Measurements from ENCODE around the gene TRAPPC5.
"Not testable (repeated sequence)": the region's sequence is repeated elsewhere in the genome, so short reads cannot be mapped to it uniquely, and the experiment has no call there.

TRAPPC5 gene

GRCh38 chr19:7642295-7643030 lies 38.2 kb upstream of the TRAPPC5 start:
- H3K27ac ChIP-seq: no peak overlapping the region
- TF ChIP-seq CTCF (conservative IDR thresholded peaks at IDR 0.05) (no peak), ZFX (IDR thresholded peaks at IDR 0.05) (no peak)

GRCh38 chr19:7643031-7643415 lies 37.6 kb upstream of the TRAPPC5 start:
- no peak for TF ChIP-seq CTCF (conservative IDR thresholded peaks at IDR 0.05)
- TF ChIP-seq ZFX (IDR thresholded peaks at IDR 0.05): no peak
- H3K27ac ChIP-seq: no peak overlapping the region

- not testable (repeated sequence) for H3K27ac ChIP-seq
Observed at GRCh38 chr19:7643629-7644549, 36.7 kb upstream of the TRAPPC5 start.

- no peak overlapping the region for H3K27ac ChIP-seq
- no peak for TF ChIP-seq CTCF (conservative IDR thresholded peaks at IDR 0.05)
- TF ChIP-seq ZFX (IDR thresholded peaks at IDR 0.05): no peak
Observed at GRCh38 chr19:7644550-7644877, 36.1 kb upstream of the TRAPPC5 start.

GRCh38 chr19:7645163-7645562 lies 35.5 kb upstream of the TRAPPC5 start:
- TF ChIP-seq CTCF (conservative IDR thresholded peaks at IDR 0.05) (no peak), ZFX (IDR thresholded peaks at IDR 0.05) (no peak)
- no peak overlapping the region for H3K27ac ChIP-seq

GRCh38 chr19:7645656-7646425 lies 34.8 kb upstream of the TRAPPC5 start:
- no peak for TF ChIP-seq ZFX (IDR thresholded peaks at IDR 0.05)
- TF ChIP-seq CTCF (conservative IDR thresholded peaks at IDR 0.05): no peak
- no peak overlapping the region for H3K27ac ChIP-seq

- no peak for TF ChIP-seq CTCF (conservative IDR thresholded peaks at IDR 0.05)
- no peak for TF ChIP-seq ZFX (IDR thresholded peaks at IDR 0.05)
- no peak overlapping the region for H3K27ac ChIP-seq
Observed at GRCh38 chr19:7646426-7646700, 34.3 kb upstream of the TRAPPC5 start.
